ENCODE data around the gene DNAH5.
"Not testable (repeated sequence)": the region's sequence is repeated elsewhere in the genome, so short reads cannot be mapped to it uniquely, and the experiment has no call there.

The DNAH5 gene

DNA sequence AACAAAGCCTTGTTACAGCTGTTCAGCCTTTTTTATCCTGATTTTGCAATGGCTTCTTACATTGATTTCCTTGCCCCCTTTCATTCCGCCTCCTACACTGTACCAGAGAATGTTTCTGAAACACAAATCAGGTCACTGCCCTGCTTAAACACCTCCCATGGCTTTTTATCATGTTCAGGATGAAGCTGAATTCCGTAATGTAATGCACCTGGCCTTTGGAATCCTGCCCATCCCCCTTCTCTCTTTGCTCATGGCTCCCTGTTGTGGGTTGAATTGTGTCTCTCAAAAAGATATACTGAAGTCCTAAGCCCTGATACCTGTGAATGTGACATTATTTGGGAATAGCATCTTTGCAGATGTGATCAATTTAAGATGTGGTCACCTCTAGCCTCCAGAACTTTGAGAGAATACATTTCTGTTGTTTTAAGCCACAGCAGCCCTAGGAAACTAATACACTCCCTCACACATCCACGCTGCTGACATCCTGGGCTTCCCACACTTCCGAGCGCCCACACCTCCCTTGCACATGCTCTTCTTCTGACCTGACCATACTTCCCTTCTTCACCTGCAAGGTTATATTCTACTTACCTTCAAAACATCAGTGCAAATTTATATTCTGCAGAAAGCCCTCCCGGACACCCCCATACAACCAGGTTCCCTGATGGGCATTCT, 101.2 kb downstream of the DNAH5 start:
- no peak for DNase-seq (ENCODE audit: low read depth in 2 of 2)

DNA sequence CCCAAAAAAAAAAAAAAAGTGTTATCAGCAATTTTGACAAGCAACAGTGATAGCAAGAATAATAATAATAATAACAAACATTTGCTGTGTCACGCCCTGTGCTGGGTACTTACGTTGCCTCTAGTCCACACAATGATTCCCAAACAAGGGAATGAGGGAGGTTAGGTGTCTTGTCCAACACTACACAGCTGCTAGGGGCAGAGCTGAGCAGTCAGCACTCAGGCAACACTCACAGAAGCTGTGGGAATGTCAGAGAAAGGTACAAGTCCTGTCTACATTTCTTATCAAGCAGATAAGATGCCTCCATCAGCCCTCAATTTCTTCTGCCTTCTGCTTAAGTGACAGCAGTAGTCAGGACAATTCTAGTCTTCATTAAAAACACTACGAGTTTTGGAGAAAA, 111.0 kb downstream of the DNAH5 start:
- DNase-seq (ENCODE audit: low read depth in 2 of 2): no peak

DNA sequence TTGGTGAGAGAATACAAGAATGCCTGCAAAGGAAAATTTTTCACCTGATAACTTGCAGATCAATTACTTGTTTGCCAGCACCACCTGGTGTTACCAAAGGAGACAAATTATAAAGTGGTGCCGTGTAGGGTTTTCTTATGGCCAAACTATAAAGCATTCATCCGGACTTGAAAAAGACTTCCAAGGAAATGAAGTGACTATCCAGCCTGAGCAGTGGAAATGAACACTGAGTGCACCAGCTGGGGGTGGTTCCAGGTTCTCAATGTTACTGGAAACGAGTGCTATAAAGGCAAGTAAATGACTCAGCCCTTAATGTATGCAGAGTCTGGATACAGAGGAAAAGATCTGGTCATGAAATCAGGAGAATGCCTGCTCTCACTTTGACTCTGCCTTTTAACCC, 113.1 kb downstream of the DNAH5 start:
- no peak for DNase-seq (ENCODE audit: low read depth in 2 of 2)

DNA sequence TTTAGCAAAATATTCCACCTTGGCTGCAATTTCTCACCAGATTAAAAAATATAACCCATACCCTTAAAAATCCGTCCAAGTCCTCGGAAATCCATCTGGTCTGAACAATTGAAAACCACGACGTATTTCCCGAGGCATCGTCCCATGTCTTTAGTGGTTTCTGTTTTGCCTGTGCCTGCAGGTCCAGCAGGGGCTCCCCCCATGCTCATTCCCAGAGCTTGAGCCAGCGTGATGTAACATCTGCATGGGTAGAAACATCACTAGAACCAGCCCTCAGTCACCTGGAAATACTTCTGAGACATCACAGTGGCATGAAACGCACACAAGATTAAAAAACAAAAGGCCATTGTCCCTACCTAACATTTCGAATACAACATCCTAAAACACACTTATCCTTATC, 114.0 kb downstream of the DNAH5 start:
- no peak for DNase-seq (ENCODE audit: low read depth in 2 of 2)

DNA sequence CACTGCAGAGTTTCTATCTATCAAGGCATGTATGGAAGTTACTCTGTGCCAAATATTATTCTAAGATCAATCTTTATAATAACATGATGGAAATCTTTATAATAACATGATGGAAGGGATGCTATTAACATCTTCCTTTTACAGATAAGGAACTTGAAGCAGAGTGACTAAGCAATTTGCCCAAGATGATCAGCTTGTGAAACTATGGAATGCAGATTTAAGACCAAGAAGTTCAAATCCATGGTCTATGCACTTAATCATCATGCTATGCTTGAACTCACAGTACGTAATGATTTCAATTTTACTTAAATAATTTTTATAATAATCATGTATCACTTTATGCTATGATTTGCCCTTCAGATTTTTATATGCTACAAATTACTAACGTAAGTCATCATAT, 123.1 kb downstream of the DNAH5 start:
- no peak for DNase-seq (ENCODE audit: low read depth in 2 of 2)

DNA sequence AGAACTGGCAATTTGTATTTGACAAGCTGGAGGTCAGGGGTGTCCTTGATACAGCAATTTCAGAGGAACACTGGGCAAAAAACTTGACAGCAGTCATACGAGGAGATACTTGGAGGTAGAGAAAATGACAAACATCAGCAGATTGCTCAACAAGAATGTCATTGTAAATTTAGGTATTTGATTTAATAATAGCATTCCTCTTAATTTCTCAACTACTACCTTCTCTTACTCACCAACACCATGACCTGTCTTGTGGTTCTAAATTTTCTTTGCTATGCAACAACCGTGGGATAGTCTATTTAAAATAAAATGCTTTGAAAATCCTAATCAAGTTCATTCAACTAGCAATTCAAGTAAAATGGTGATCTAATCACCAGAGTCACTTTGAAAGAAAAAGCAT, 128.4 kb downstream of the DNAH5 start:
- DNase-seq (ENCODE audit: low read depth in 2 of 2): no peak

DNA sequence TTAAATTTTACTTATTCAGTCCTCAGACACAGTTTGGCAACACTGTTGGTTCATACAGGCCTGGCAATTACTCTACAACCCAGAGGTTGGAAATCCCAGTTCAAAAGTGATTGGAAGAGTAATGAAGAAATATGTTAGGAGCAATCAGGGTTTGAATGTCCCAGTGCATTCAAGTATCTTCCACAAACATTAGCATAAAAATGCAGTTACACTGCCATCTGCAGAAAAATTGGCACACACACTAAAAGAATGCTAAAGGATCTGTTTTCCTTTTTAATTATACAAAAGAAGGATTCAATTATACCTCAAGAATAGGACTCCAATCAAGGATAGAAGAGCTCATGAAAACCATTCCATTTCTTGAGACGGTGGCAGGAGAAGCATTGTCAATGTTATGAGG, 130.2 kb downstream of the DNAH5 start:
- DNase-seq (ENCODE audit: low read depth in 2 of 2): no peak

DNA sequence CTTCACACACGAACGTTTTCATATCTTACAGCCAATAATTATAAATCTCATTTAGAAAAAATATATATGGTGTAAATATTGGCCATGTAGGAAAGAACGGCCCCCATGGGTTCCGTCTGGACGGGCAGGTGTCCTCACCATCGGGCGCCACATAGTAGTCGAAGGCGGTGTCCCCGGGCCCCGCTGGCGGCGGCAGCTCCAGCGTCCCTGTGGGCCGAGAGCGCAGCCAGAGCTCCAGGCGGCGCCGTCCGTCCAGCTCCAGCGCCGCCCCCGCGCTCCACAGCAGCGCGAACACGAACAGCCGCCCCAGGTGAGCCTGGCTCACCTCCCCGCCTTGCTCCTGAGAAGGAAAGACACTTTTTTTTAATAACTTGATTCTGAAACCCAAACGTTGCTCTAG, 134.6 kb downstream of the DNAH5 start:
- DNase-seq (ENCODE audit: low read depth in 2 of 2): no peak

DNA sequence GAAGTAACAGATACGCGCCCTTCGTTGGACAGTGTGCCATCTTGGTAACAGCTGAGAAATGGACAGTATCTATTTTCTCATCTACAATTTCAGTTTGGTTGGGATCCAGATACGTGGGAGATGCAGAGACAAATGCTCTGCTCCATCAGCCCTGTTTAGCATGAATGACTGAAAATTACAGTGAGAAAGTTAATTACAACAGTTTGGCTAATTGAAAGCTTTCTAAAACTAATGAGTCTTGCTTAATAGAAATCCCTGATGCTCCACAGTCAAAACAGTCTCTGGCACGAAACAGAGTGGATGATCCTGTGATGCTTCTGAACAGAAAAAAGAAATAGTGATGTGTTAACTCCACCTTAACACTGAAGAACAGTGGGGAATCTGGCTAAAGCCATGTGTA, 140.2 kb downstream of the DNAH5 start:
- no peak for DNase-seq (ENCODE audit: low read depth in 2 of 2)

DNA sequence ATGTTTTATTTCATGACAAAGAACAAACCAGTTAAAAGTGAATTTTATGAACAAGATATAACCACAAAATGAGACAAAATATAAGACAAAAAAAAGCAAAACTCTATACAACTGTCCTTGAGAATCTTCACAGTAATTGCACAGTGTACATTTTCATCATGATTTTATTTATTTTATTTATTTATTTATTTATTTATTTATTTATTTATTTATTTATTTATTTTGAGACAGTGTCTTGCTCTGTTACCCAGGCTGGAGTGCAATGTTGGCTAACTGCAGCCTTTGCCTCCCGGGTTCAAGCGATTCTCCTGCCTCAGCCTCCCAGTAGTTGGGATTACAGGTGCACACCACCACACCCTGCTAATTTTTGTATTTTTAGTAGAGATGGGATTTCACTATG, 145.9 kb downstream of the DNAH5 start:
- DNase-seq (ENCODE audit: low read depth in 2 of 2): not testable (repeated sequence)

DNA sequence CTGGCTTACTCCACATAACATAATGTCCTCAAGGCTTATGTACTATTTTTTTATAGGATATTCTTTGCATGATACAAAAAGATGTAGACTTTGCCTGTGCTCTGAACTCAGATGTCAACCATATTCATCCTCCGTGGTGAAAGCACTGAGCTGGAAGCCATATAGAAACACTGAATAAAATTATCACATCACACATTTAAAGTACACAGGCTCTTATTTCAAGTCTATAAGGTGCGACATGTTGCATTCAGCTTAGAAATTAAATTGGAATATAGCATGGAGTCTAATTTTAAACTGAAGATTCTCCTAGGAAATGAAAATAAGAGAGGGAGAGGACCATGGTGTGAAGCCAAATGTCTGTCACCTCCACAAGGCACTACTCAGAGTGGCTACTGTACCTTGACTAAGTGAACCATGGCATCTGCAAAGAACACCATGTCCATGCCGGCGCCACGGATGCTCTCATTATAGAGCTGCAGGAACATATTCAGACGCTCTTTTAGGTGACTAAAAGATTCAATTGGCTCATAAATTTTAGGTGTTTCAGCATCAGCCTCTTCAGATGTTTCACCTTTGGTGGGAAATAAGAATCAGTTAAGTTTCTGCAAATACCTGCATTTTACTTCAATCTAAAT, 158.6 kb downstream of the DNAH5 start:
- no peak for DNase-seq (ENCODE audit: low read depth in 2 of 2)

DNA sequence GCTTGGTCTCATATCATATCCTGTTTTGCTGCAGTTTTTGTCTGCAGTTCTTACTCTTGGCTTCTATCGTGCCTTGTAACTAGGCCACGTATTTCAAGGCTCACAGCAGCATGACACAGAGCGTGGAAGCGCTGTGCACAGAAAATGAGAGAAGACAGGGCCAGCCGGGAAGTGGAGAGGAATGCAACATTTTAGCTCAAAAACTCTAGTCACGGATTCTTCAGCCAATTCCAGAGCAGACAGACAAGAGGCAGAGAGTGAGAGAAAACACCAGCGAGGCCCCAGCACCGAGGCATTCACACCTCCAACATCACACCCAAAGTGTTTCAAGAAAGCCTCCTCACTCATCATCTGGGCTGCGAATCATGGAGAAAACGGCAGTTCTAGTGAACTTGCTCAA, 160.8 kb downstream of the DNAH5 start:
- DNase-seq (ENCODE audit: low read depth in 2 of 2): no peak

DNA sequence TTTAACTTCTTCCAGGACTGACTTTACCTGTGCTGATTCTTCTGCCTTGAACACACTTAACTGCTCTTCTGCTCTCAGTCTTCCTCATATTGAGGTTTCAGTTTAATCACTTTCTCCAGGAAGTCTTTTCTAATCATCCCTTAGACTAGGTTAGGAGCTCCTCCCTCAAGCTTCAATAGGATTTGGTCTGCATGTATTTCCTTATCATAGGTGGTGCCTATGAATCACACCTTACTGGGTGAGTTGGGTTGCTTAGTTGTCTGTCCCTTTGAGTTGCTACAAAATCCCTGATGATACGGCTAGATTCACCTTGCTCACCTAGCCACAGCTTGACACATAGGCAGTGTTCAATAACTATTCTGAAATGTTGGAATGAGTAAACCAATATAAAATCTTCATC, 164.4 kb downstream of the DNAH5 start:
- no peak for DNase-seq (ENCODE audit: low read depth in 2 of 2)

DNA sequence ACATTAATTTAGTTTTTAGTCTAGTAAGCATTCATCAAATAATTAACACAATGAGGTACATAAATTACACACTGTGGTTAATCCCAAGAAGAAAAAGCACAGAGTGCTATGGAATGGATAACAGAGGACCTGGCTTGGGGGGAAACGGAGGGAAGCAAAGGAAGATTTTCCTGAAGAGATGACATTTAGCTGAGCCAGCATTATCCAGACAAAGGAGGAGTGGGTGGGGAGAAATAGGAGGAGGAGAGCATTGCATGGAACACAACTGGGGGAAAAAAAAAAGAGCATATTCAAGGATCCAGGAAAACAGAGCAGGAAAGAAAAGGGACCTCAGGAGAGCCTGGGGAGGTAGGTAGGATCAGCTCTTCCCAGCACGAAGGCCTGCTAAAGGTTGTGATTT, 170.8 kb downstream of the DNAH5 start:
- no peak for DNase-seq (ENCODE audit: low read depth in 2 of 2)

DNA sequence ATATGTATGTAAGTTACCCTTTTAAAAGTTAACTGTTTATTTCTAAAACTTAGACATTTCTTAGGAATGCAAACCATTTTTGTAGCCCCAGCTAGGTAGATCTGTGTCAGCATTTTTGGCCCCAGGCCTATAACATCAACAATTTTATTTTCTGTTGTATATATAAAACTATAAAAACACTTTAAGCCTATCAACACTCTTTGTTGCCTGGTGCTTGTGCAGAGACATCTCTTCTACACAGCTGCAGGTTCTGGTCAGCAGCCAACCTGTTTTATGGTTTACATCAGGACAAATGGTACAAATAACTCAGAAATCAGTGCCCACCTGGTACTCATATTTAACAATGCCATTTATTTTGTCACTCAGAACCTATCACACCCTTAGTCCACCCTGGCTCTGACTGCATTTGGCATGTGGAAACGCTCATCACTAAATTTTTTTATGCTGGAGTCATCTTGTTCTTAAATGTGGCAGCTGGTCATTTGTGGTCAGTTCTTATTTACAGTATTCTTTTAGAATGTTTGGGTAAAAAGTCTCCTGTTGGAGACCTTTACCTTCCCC, 173.4 kb downstream of the DNAH5 start:
- no peak for DNase-seq (ENCODE audit: low read depth in 2 of 2)

DNA sequence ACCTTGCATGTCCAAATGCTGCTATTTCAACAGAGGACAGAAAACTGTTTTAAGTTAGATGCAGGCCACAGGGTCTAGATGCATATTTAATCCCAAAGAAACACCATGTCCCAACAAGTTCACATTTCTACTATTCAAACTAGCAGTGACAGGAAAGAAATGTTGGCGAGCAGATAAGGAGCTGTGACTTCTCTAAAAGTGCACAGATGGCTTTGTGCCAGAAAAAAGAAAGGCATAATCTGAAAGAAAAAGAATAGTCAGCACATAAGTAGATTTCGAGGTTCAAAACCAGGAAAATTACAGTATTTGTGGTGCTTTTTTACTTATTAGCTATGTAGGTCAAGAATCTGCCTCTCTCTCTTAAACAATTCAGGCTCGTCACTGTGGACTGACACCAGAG, 178.3 kb downstream of the DNAH5 start:
- DNase-seq (ENCODE audit: low read depth in 2 of 2): no peak

DNA sequence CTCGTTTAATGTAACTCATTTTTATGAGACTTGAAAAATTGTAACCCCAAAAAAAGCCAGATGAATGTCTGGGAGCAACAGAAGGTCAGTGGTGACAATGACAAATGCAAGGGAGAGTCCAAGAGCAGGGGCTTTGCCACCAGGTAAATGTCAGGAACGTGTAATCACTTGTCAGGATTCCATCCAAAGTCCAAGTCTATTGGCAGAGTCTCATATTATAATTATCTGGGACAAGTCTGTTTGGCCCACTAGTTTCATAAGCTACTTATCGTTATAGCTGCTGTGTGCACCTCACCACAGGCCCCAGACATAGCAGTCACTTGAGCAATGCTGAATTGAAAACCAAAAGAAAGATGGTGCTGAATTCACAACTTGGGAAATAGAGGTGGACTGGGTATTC, 180.8 kb downstream of the DNAH5 start:
- DNase-seq (ENCODE audit: low read depth in 2 of 2): no peak

DNA sequence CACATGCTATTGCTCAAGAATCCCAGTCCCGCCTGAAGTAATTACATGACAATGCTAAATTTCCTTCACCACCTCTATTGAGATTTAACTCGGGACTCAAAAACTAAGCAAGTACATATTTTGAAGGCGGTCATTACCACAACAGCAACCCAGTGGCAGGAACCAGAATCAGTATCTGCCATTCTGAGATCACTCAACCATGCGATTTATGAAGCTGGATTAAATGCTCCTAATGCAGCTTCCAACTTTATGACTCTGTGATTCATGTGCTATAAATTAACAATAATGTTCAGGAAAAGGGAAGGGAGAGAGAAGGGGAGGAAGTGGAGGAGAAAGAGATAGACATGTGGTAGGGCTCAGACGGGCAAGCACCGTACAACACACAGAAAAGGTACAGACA, 194.7 kb downstream of the DNAH5 start:
- DNase-seq (ENCODE audit: low read depth in 2 of 2): no peak

DNA sequence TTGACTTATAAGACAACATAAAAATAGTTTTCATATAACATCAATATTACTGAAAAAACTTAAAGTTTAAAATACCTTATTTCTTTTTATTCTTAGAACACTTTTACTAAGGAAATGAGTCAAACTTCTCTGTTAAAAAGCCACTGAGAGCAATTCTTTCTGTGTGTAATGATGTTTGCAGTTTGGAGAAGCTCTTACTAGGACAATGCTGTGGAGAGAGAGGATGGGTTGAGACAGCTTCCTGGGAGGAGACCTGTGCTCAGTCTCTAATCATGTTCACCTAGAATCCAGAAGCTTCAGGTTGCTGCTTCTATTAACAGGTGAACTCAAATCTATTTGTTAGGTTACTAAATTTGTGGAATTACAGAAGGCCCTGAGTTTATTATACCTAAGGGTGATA, 198.5 kb downstream of the DNAH5 start:
- no peak for DNase-seq (ENCODE audit: low read depth in 2 of 2)

DNA sequence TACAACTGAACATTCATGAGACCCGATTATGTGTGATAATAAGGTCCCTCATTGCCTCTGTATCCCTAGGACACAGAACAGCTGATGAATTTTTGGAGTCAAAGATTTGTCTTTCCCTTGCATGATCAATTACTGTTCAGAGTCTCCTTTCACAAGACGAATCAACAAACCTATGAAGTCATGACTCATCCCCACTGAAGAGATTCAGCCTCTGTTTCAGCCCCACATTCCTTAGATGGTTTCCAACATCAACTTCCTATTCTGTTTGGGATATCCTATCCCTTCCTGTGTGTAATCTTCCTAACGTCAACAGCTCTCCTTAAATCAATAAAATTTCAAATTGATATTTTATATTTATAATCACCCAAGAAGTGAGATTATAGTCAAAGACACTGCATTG, 199.0 kb downstream of the DNAH5 start:
- no peak for DNase-seq (ENCODE audit: low read depth in 2 of 2)

DNA sequence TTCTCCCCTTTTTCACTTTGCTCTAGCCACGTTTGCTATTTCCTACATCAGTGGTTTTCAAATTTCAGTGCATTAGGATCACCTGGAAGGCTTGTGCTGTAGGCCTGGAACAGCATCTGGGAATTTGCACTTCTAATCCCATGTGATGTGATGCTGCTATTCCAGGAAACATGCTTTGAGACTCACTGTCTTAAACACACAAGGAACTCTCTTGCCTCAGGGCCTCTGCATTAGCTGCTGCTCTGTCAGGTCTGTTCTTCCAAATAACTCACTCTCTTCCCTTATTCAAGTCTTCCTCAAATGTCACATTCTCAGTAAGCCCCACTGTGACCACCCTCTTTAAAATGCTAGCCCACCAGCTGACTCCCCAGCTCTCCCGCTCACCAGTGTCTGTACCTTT, 204.0 kb downstream of the DNAH5 start:
- DNase-seq (ENCODE audit: low read depth in 2 of 2): no peak

DNA sequence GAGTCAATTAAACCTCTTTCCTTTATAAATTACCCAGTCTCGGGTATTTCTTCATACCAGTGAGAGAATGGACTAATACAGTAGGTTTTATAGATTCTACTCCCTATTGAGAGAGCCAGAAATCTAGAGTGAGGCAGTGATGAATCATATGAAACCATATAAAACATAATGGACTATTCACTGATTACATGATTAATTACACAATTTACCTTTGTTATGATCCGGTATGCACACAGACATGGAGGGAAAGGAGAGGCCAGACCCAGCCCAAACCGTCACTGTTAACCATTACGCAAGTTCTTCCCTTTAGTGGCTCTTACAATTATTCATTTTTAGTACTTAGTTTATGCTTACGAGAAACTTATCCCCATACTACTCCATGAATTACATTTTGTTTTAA, 205.0 kb downstream of the DNAH5 start:
- DNase-seq (ENCODE audit: low read depth in 2 of 2): no peak

DNA sequence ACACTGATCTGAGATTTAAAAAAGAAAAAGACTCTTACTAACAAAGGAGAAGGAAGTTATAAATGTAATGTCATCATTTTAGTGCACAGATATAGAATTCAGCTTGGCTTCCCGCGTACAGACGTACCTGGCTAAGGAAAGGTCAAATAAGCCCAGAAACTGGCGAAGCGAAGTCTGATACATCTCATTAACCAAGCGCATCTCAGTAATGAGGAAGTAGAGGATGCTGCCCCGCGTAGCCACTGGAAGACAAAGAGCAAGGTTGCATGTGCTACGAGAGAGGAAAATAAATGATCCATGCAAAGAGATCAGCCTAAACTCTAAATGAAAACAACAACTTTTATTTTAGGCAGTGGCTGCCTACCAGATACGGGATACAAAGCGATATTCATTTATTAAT, 208.8 kb downstream of the DNAH5 start:
- DNase-seq (ENCODE audit: low read depth in 2 of 2): no peak

DNA sequence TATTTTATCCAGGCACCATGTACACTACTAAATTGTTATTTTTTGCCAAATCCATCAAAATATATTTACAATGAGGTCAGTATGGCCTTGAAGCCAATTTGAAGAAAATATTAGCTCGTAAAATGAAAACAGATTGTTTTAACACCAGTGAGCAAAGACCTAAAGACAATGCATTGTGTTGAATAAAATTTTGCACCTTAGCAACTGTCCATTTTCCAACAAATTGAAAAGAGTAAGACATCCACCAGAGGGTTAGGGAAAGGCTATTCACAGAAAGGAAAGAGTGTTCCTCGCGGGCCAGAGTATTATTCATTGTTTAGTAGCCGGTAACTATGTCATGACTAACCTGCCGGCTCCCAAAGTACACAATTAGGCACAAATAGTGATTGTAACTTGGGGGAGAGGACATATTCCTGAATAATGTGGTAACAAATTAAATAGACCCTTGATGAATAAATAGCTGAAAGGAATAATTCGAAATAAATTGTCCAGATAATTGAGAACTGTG, 213.3 kb downstream of the DNAH5 start:
- DNase-seq (ENCODE audit: low read depth in 2 of 2): no peak

Measured in stimulated activated CD8-positive, alpha-beta memory T cell treated with anti-CD3 and anti-CD28 coated beads, Interleukin-7, amount 100 ng/mL, for 1 hour (primary cell).